ENCODE results near the gene DUSP9.

DUSP9 gene

GRCh38 chrX:153647461-153648357 lies 706 bp downstream of the DUSP9 start:
- no peak for ATAC-seq (ENCODE audit: insufficient read depth, low read depth)
- TF ChIP-seq EZH2 (IDR thresholded peaks at IDR 0.05; ENCODE audit: borderline replicate concordance, low read depth, low read length, severe bottlenecking) (no peak), CTCF (IDR thresholded peaks at IDR 0.05; ENCODE audit: borderline replicate concordance, extremely low read depth, low read length, poor library complexity, severe bottlenecking) (no peak)
- Histone ChIP-seq H3K4me3 (ENCODE audit: low read depth in 1 of 2, low read length in 2 of 2) (no peak overlapping the region), H3K9ac (ENCODE audit: low read depth, low read length) (no peak overlapping the region), H2AFZ (ENCODE audit: low read depth, low read length) (no peak overlapping the region), H3K4me1 (ENCODE audit: insufficient read depth, low read length) (peaks cover 4% of the 10 kb centered on the region), H3K36me3 (ENCODE audit: insufficient read depth, low read length) (no peaks in the 10 kb centered on the region), H3K9me3 (ENCODE audit: insufficient read depth, low read length, severe bottlenecking) (no peaks in the 10 kb centered on the region), H3K4me2 (ENCODE audit: insufficient read depth, low read length) (no peak overlapping the region), H4K20me1 (ENCODE audit: insufficient read depth, low read length) (no peaks in the 10 kb centered on the region), H3K27me3 (ENCODE audit: insufficient read depth, low read length, poor library complexity) (no peaks in the 10 kb centered on the region), H3K27ac (ENCODE audit: low read length) (no peak overlapping the region), H3K79me2 (ENCODE audit: insufficient read depth, low read length) (no peaks in the 10 kb centered on the region)
- DNase-seq = no peak

- no peaks in the 10 kb centered on the region for H3K79me2 ChIP-seq (ENCODE audit: insufficient read depth, low read length)
- no peak overlapping the region for H3K4me3 ChIP-seq (ENCODE audit: low read depth in 1 of 2, low read length in 2 of 2)
- no peaks in the 10 kb centered on the region for H3K9me3 ChIP-seq (ENCODE audit: insufficient read depth, low read length, severe bottlenecking)
- no peak overlapping the region for H3K4me2 ChIP-seq (ENCODE audit: insufficient read depth, low read length)
- no peaks in the 10 kb centered on the region for H3K4me1 ChIP-seq (ENCODE audit: insufficient read depth, low read length)
- no peaks in the 10 kb centered on the region for H3K27me3 ChIP-seq (ENCODE audit: insufficient read depth, low read length, poor library complexity)
- no peak for TF ChIP-seq CTCF (IDR thresholded peaks at IDR 0.05; ENCODE audit: borderline replicate concordance, extremely low read depth, low read length, poor library complexity, severe bottlenecking)
- TF ChIP-seq EZH2 (IDR thresholded peaks at IDR 0.05; ENCODE audit: borderline replicate concordance, low read depth, low read length, severe bottlenecking) = no peak
- H3K36me3 ChIP-seq (ENCODE audit: insufficient read depth, low read length) = no peaks in the 10 kb centered on the region
- DNase-seq (no peak), ATAC-seq (ENCODE audit: insufficient read depth, low read depth) (no peak)
- no peaks in the 10 kb centered on the region for H4K20me1 ChIP-seq (ENCODE audit: insufficient read depth, low read length)
- no peak overlapping the region for H3K9ac ChIP-seq (ENCODE audit: low read depth, low read length)
- H3K27ac ChIP-seq (ENCODE audit: low read length) = no peak overlapping the region
- H2AFZ ChIP-seq (ENCODE audit: low read depth, low read length) = no peak overlapping the region
These were observed 1.6 kb downstream of the DUSP9 start for GRCh38 chrX:153648358-153649177.

DNA sequence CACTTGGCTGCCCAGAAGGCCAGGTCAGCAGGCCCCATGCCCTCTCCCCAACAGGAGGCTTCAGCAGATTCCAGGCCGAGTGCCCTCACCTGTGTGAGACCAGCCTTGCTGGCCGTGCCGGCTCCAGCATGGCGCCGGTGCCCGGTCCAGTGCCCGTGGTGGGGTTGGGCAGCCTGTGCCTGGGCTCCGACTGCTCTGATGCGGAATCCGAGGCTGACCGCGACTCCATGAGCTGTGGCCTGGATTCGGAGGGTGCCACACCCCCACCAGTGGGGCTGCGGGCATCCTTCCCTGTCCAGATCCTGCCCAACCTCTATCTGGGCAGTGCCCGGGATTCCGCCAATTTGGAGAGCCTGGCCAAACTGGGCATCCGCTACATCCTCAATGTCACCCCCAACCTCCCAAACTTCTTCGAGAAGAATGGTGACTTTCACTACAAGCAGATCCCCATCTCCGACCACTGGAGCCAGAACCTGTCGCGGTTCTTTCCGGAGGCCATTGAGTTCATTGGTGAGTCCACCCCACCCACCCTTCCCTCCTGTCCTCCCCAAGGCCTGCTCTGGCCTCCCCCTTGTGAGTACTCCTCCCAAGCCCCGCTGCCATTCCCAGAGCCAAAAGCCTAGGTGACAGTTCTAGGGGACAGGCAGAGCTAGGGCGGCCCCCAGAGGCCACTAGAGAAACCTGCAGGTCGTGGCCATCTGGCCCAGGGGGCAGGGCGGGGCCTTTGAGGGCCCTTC lies 2.3 kb downstream of the DUSP9 start:
- H3K9me3 ChIP-seq (ENCODE audit: insufficient read depth, low read length, severe bottlenecking) = no peaks in the 10 kb centered on the region
- H3K4me3 ChIP-seq (ENCODE audit: low read depth in 1 of 2, low read length in 2 of 2) = no peak overlapping the region
- no peak overlapping the region for H3K4me2 ChIP-seq (ENCODE audit: insufficient read depth, low read length)
- no peak overlapping the region for H3K27ac ChIP-seq (ENCODE audit: low read length)
- no peaks in the 10 kb centered on the region for H3K36me3 ChIP-seq (ENCODE audit: insufficient read depth, low read length)
- no peaks in the 10 kb centered on the region for H3K79me2 ChIP-seq (ENCODE audit: insufficient read depth, low read length)
- TF ChIP-seq CTCF (IDR thresholded peaks at IDR 0.05; ENCODE audit: borderline replicate concordance, extremely low read depth, low read length, poor library complexity, severe bottlenecking) (peak; percentile 52), EZH2 (IDR thresholded peaks at IDR 0.05; ENCODE audit: borderline replicate concordance, low read depth, low read length, severe bottlenecking) (no peak)
- ATAC-seq (ENCODE audit: insufficient read depth, low read depth) = peak; percentile 73; the same call in 2 of the 3 replicates
- DNase-seq = peak; percentile 42
- no peak overlapping the region for H3K9ac ChIP-seq (ENCODE audit: low read depth, low read length)
- no peaks in the 10 kb centered on the region for H4K20me1 ChIP-seq (ENCODE audit: insufficient read depth, low read length)
- H2AFZ ChIP-seq (ENCODE audit: low read depth, low read length) = no peak overlapping the region
- no peaks in the 10 kb centered on the region for H3K27me3 ChIP-seq (ENCODE audit: insufficient read depth, low read length, poor library complexity)
- H3K4me1 ChIP-seq (ENCODE audit: insufficient read depth, low read length) = no peaks in the 10 kb centered on the region

Measured in DND-41 (cell line).